Neural cell (in vitro differentiated cells): ENCODE data around the gene UPK3B. TPM values are rescaled to one million over a fixed set of nuclear protein-coding genes. Genes with fewer than 3 reads are reported as not detected.

Source experiments
- H2AFZ ChIP-seq: fragments of 200-600, 300-800 bp; sonication (generic), shearing (Covaris generic); 2 replicates; pipeline ENCODE4 v1.6.0; 2014; ENCODE audit warnings: low read depth, mild to moderate bottlenecking, antibody characterized with exemption, low read length, moderate library complexity
- H3F3A ChIP-seq: fragments of 200-600 bp; shearing (Covaris generic); 2 replicates; pipeline ENCODE4 v1.6.1; 2016; ENCODE audit warnings: mild to moderate bottlenecking, moderate library complexity, mixed read lengths, antibody characterized with exemption, low read length; ENCODE audit not compliant: insufficient read depth, poor library complexity, severe bottlenecking
- H3K27ac ChIP-seq: fragments of 200-600, 300-800 bp; sonication (generic), shearing (Covaris generic); 2 replicates; pipeline ENCODE4 v1.5.1; 2014; ENCODE audit warnings: mild to moderate bottlenecking, low read length, moderate library complexity
- H3K27me3 ChIP-seq: fragments of 300-800, 200-600 bp; sonication (generic), shearing (Covaris generic); 2 replicates; pipeline ENCODE4 v1.6.0; 2014; ENCODE audit warnings: mild to moderate bottlenecking, low read depth, low read length, moderate library complexity; ENCODE audit not compliant: insufficient read depth
- H3K36me3 ChIP-seq: fragments of 300-800, 200-600 bp; sonication (generic), shearing (Covaris generic); 2 replicates; pipeline ENCODE4 v1.5.1; 2014; ENCODE audit warnings: mild to moderate bottlenecking, antibody characterized with exemption, low read length, moderate library complexity; ENCODE audit not compliant: insufficient read depth
- H3K4me2 ChIP-seq: fragments of 300-800, 200-600 bp; sonication (generic), shearing (Covaris generic); 2 replicates; pipeline ENCODE4 v1.6.0; 2014; ENCODE audit warnings: mild to moderate bottlenecking, low read length
- H3K4me3 ChIP-seq: fragments of 300-800, 200-600 bp; sonication (generic), shearing (Covaris generic); 2 replicates; pipeline ENCODE4 v1.5.1; 2014; ENCODE audit warnings: mild to moderate bottlenecking, low read length, moderate library complexity
- H3K79me2 ChIP-seq: fragments of 200-600 bp; shearing (Covaris generic); replicated peaks from 2 replicates; pipeline ENCODE4 v1.6.0; 2014; ENCODE audit warnings: mild to moderate bottlenecking, low read length, moderate library complexity; ENCODE audit not compliant: insufficient read depth
- H3K9ac ChIP-seq: fragments of 300-800, 200-600 bp; sonication (generic), shearing (Covaris generic); 2 replicates; pipeline ENCODE4 v1.6.1; 2016; ENCODE audit warnings: mild to moderate bottlenecking, low read length, mixed read lengths
- H3K9me2 ChIP-seq: fragments of 200-600 bp; shearing (Covaris generic); 2 replicates; pipeline ENCODE4 v1.6.1; 2016; ENCODE audit warnings: mild to moderate bottlenecking, low read length, mixed read lengths; ENCODE audit not compliant: insufficient read depth
- H3K9me3 ChIP-seq: fragments of 200-600, 300-800 bp; sonication (generic), shearing (Covaris generic); 2 replicates; pipeline ENCODE4 v1.6.1; 2016; ENCODE audit warnings: mild to moderate bottlenecking, mixed run types, low read length, moderate library complexity, mixed read lengths
- H4K20me1 ChIP-seq: fragments of 200-600 bp; shearing (Covaris generic); 2 replicates; pipeline ENCODE4 v1.6.1; 2016; ENCODE audit warnings: mild to moderate bottlenecking, mixed run types; ENCODE audit not compliant: insufficient read depth
- EP300 ChIP-seq: fragments of 450-650 bp; conservative IDR thresholded peaks from 2 replicates; pipeline ENCODE4 v1.6.1; 2014; ENCODE audit warnings: antibody characterized with exemption, mild to moderate bottlenecking, moderate library complexity; ENCODE audit not compliant: poor library complexity, severe bottlenecking
- EZH2 ChIP-seq: fragments of 200-600, 300-800 bp; shearing (Covaris generic), sonication (generic); IDR thresholded peaks from 2 replicates; pipeline ENCODE4 v1.6.1; 2014; ENCODE audit warnings: antibody characterized with exemption, low read length, borderline replicate concordance, mild to moderate bottlenecking; ENCODE audit not compliant: insufficient read depth, poor library complexity, severe bottlenecking
- MXI1 ChIP-seq: fragments of 450-650 bp; conservative IDR thresholded peaks from 2 replicates; pipeline ENCODE4 v1.6.1; 2014; ENCODE audit warnings: antibody characterized with exemption, mild to moderate bottlenecking; ENCODE audit not compliant: poor library complexity, severe bottlenecking
- POLR2AphosphoS5 ChIP-seq: IDR thresholded peaks from 2 replicates; pipeline ENCODE4 v1.6.1; 2012
- RAD21 ChIP-seq: fragments of 450-650 bp; conservative IDR thresholded peaks from 2 replicates; pipeline ENCODE4 v1.6.1; 2014; ENCODE audit warnings: antibody characterized with exemption, mild to moderate bottlenecking, moderate library complexity
- REST ChIP-seq: IDR thresholded peaks from 2 replicates; pipeline ENCODE4 v1.6.1; 2012; ENCODE audit warnings: borderline replicate concordance
- SMC3 ChIP-seq: fragments of 450-650 bp; conservative IDR thresholded peaks from 2 replicates; pipeline ENCODE4 v1.6.1; 2014; ENCODE audit warnings: antibody characterized with exemption, mild to moderate bottlenecking, moderate library complexity; ENCODE audit not compliant: poor library complexity
- TAF1 ChIP-seq: IDR thresholded peaks from 2 replicates; pipeline ENCODE4 v1.6.1; 2012; ENCODE audit warnings: low read depth
- polyA plus RNA-seq: library from polyadenylated mRNA; depleted of rRNA; stranded (reverse); fragments of >200 nt; gene quantifications from 2 replicates; pipeline ENCODE4 v1.2.3, GENCODE V29; 2014
- TF ChIP-seq, protein P1 (sequence below): fragments of 450-650 bp; IDR thresholded peaks from 2 replicates; pipeline ENCODE4 v1.5.1; 2014; ENCODE audit warnings: antibody characterized with exemption, mild to moderate bottlenecking, moderate library complexity; ENCODE audit not compliant: poor library complexity, severe bottlenecking

The UPK3B gene
- polyA plus RNA-seq, 1 donor from 2014 or later = 0.88 TPM

DNA sequence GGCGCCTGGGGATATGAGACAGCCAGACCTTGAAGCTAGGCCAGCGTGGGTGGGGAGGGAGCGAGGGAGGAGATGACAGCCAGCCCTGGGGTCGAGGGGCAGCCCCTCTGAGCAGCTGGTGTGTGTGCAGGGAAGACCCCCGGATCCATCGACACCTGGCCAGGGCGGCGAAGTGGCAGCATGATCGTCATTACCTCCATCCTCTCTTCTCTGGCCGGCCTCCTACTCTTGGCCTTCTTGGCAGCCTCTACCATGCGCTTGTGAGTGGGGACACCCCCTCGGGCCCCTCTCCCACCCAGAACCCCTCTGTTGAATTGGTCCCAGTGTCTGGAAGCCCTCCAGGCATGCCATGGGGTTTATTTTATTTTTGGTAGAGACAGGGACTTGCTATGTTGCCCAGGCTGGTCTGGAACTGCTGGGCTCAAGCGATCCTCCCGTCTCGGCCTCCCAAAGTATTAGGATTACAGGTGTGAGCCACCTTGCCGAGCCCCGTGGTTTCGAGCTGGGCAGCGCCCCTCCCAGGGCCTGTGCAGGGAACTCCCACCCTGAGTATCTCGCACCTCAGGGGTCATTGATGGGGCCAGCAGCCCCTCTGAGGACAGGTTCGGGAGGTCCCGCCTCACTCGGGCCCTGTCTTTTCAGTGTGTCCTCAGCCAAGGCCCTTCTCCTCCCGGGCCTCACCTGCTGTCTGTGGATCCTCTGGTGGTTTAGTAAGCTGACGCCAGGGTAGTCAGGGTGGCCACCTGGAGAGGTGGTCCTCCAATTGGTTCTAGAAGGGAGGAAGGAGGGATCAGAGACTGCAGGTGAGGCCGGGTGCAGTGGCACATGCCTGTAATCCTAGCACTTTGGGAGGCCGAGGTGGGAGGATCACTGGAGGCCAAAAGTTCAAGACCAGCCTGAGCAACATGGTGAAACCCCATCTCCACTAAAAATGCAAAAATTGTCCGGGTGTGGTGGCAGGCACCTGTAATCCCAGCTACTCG lies 3.8 kb downstream of the UPK3B start:
- Histone ChIP-seq H3F3A (no peaks in the 10 kb centered on the region), H3K9me2 (no peaks in the 10 kb centered on the region), H3K79me2 (no peaks in the 10 kb centered on the region), H3K9me3 (no peaks in the 10 kb centered on the region), H3K36me3 (no peaks in the 10 kb centered on the region), H2AFZ (no peak overlapping the region), H3K9ac (no peak overlapping the region), H3K4me2 (no peak overlapping the region), H3K4me3 (no peak overlapping the region), H3K27ac (no peak overlapping the region), H3K27me3 (no peaks in the 10 kb centered on the region), H4K20me1 (no peaks in the 10 kb centered on the region)
- TF ChIP-seq RAD21 = no peak
- no peak for TF ChIP-seq REST
- no peak for TF ChIP-seq SMC3
- no peak for TF ChIP-seq MXI1
- TF ChIP-seq EP300 = no peak
- no peak for TF ChIP-seq TAF1
- no peak for TF ChIP-seq EZH2
- TF ChIP-seq, protein P1, sequence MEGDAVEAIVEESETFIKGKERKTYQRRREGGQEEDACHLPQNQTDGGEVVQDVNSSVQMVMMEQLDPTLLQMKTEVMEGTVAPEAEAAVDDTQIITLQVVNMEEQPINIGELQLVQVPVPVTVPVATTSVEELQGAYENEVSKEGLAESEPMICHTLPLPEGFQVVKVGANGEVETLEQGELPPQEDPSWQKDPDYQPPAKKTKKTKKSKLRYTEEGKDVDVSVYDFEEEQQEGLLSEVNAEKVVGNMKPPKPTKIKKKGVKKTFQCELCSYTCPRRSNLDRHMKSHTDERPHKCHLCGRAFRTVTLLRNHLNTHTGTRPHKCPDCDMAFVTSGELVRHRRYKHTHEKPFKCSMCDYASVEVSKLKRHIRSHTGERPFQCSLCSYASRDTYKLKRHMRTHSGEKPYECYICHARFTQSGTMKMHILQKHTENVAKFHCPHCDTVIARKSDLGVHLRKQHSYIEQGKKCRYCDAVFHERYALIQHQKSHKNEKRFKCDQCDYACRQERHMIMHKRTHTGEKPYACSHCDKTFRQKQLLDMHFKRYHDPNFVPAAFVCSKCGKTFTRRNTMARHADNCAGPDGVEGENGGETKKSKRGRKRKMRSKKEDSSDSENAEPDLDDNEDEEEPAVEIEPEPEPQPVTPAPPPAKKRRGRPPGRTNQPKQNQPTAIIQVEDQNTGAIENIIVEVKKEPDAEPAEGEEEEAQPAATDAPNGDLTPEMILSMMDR = no peak
- TF ChIP-seq POLR2AphosphoS5 = no peak

DNA sequence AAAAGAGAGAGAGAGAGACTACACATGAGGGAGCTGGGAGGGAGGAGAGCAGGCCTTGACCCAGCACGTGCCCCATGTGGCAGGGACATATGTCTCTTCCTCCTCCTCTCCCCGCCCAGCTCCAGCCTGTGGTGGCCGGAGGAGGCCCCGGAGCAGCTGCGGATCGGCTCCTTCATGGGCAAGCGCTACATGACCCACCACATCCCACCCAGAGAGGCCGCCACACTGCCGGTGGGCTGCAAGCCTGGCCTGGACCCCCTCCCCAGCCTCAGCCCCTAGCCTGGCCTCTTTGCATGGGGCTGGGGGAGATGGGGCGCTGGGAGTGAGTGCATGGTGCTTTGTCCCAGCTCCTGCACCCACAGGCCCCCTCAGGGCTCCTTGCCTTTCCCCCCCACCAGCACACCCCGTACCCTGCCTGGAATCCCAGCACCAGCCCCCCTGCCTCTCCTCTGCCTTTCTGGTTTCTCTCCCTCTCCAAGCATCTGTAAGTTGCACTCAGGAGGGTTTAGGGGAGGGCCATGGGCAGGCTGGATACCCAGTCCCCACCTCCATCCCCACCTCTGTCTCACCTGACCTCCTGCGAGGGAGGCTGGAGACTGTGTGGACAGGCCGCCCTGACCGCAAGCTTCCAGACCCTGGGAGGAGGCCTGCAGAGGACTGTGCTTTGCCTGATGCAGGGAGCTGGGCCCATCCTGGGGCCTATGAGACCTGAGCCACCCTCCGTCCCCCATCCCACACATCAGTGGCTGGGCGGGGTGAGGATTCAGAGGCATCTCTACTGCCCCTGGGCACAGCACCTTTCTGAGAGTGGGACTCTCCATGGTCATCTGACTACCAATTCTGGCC lies 4.8 kb downstream of the UPK3B start:
- TF ChIP-seq, protein P1 = no peak
- TF ChIP-seq TAF1 (no peak), MXI1 (no peak), RAD21 (no peak), EP300 (no peak), POLR2AphosphoS5 (no peak)
- no peak overlapping the region for H3K4me2 ChIP-seq

More for the DNA sequence above, 4.8 kb downstream of the UPK3B start:
- Histone ChIP-seq H3F3A (no peaks in the 10 kb centered on the region), H4K20me1 (no peaks in the 10 kb centered on the region), H3K36me3 (no peaks in the 10 kb centered on the region), H2AFZ (no peak overlapping the region), H3K9me3 (no peaks in the 10 kb centered on the region), H3K9ac (no peak overlapping the region), H3K27me3 (no peaks in the 10 kb centered on the region), H3K4me3 (no peak overlapping the region), H3K79me2 (no peaks in the 10 kb centered on the region), H3K27ac (no peak overlapping the region), H3K9me2 (no peaks in the 10 kb centered on the region)
